HepG2 (cell line): ENCODE results near the gene SMIM29. TPM values are rescaled to one million over a fixed set of nuclear protein-coding genes. Genes with fewer than 3 reads are reported as not detected.
A peak's percentile ranks its signal among the peaks of the same experiment; 100 is the strongest.

Source experiments
- ATAC-seq: fragments of 200-7000 bp; cut with Tn5 transposase; 3 replicates; pipeline ENCODE4 v1.9.1; 2020; ENCODE audit warnings: mild to moderate bottlenecking, moderate library complexity
- BruUV-seq: library from RNA; stranded (reverse); fragments of 400-500 nt; replicated peaks from 2 replicates; lab custom pipeline; 2021; lab: Mats Ljungman, UMichigan
- CTCF ChIA-PET: fragments of 300-600 bp; formaldehyde crosslinking; extraction: SDS; loops from one replicate; lab custom pipeline; 2021; ENCODE audit warnings: low total read pairs, inconsistent platforms, low intra/inter-chr PET ratio; lab: Yijun Ruan, JAX
- POLR2A ChIA-PET: fragments of 350-600 bp; sonication (Branson Sonifier 250); formaldehyde crosslinking; loops from one replicate; lab custom pipeline; 2020; ENCODE audit warnings: antibody characterized with exemption, inconsistent platforms; lab: Yijun Ruan, JAX
- DNase-seq: peaks from one replicate; pipeline ENCODE4 v3.0.0-alpha.2; 2015; ENCODE audit warnings: low spot score
- FAIRE-seq: peaks from 3 replicates; lab custom pipeline; 2011; peaks lifted over from hg19 to GRCh38; lab: Jason Lieb, UNC
- H2AFZ ChIP-seq: one replicate; pipeline ENCODE4 v1.6.1; 2011; ENCODE audit warnings: low read length, inconsistent platforms
- H3K27ac ChIP-seq: fragments of 300-600 bp; 3 replicates; pipeline ENCODE4 v1.8.0; 2011; ENCODE audit warnings: mixed run types, mild to moderate bottlenecking, mixed read lengths, low read length, inconsistent platforms; ENCODE audit not compliant: insufficient read depth; ENCODE audit errors: extremely low read length
- H3K27me3 ChIP-seq, 2 experiments: fragments of 200-600 bp in 1 of 2; 2 replicates in 1 of 2; 3 replicates in 1 of 2; pipeline versions ENCODE4 v1.6.0 to v1.8.0; 2011; ENCODE audit warnings: low read length in 2 of 2, mild to moderate bottlenecking in 2 of 2, moderate library complexity in 2 of 2, inconsistent platforms in 1 of 2; ENCODE audit not compliant: insufficient read depth in 2 of 2, control insufficient read depth in 1 of 2
- H3K36me3 ChIP-seq, 2 experiments: fragments of 200-600 bp in 1 of 2; replicated peaks in 1 of 2; 2 replicates in 1 of 2; 3 replicates in 1 of 2; pipeline versions ENCODE4 v1.5.1 to v1.8.0; 2011; ENCODE audit warnings: low read length in 2 of 2, inconsistent platforms in 1 of 2; ENCODE audit not compliant: insufficient read depth in 2 of 2, control insufficient read depth in 1 of 2
- H3K4me1 ChIP-seq: 2 replicates; pipeline ENCODE4 v1.5.1; 2012; ENCODE audit warnings: low read length, inconsistent platforms; ENCODE audit not compliant: insufficient read depth
- H3K4me2 ChIP-seq: 2 replicates; pipeline ENCODE4 v1.6.0; 2011; ENCODE audit warnings: low read depth, low read length, inconsistent platforms
- H3K4me3 ChIP-seq, 3 experiments: fragments of 200-600 bp in 1 of 3; sonication (generic), shearing (Covaris generic) in 1 of 3; replicated peaks in 1 of 3; 2 replicates each; pipeline ENCODE4 v1.5.1; 2011 to 2016; ENCODE audit warnings: low read length in 3 of 3, inconsistent platforms in 2 of 3, low read depth in 2 of 3, mild to moderate bottlenecking in 2 of 3, control low read depth in 1 of 3, mixed read lengths in 1 of 3; ENCODE audit not compliant: insufficient read depth in 1 of 3
- H3K79me2 ChIP-seq: one replicate; pipeline ENCODE4 v1.6.1; 2011; ENCODE audit warnings: low read length, inconsistent platforms; ENCODE audit not compliant: insufficient read depth
- H3K9ac ChIP-seq: 2 replicates; pipeline ENCODE4 v1.6.0; 2011; ENCODE audit warnings: mild to moderate bottlenecking, low read depth, low read length, inconsistent platforms; ENCODE audit not compliant: insufficient read depth
- H3K9me3 ChIP-seq: 2 replicates; pipeline ENCODE4 v1.5.1; 2012; ENCODE audit warnings: mild to moderate bottlenecking, low read length
- H4K20me1 ChIP-seq: 2 replicates; pipeline ENCODE4 v1.6.0; 2011; ENCODE audit warnings: inconsistent platforms, mild to moderate bottlenecking, low read length, moderate library complexity; ENCODE audit not compliant: insufficient read depth
- BCL6 ChIP-seq: IDR thresholded peaks from 2 replicates; pipeline ENCODE4 v1.6.1; 2016; ENCODE audit warnings: missing genetic modification reagents, missing compliant biosample characterization
- CTCF ChIP-seq: sonication (generic); formaldehyde crosslinking; IDR thresholded peaks from 2 replicates; pipeline ENCODE4 v1.5.0; 2020; ENCODE audit warnings: mild to moderate bottlenecking, missing genetic modification reagents, moderate library complexity
- GABPA ChIP-seq, 2 experiments: IDR thresholded peaks; 2 replicates each; pipeline ENCODE4 v1.6.1; 2011 to 2016; ENCODE audit warnings: low read depth in 2 of 2, low read length in 1 of 2, missing biosample characterization in 1 of 2, missing genetic modification characterization in 1 of 2
- HIVEP1 ChIP-seq: sonication (generic); formaldehyde crosslinking; IDR thresholded peaks from 2 replicates; pipeline ENCODE4 v1.4.0; 2020; ENCODE audit warnings: mild to moderate bottlenecking, missing genetic modification reagents
- HNRNPK ChIP-seq: fragments of 200-400 bp; formaldehyde crosslinking; IDR thresholded peaks from 2 replicates; pipeline ENCODE4 v1.6.1; 2018; ENCODE audit warnings: low read length, low read depth, moderate library complexity, mild to moderate bottlenecking; ENCODE audit not compliant: poor library complexity, severe bottlenecking
- PCBP2 ChIP-seq: fragments of 200-400 bp; formaldehyde crosslinking; optimal IDR thresholded peaks from 2 replicates; pipeline ENCODE3; 2018; ENCODE audit warnings: low read length, low read depth; ENCODE audit not compliant: poor library complexity, severe bottlenecking
- RARA ChIP-seq: IDR thresholded peaks from 2 replicates; pipeline ENCODE4 v1.6.1; 2016; ENCODE audit warnings: missing genetic modification reagents, missing compliant biosample characterization
- TFDP1 ChIP-seq: IDR thresholded peaks from 2 replicates; pipeline ENCODE4 v1.6.1; 2016; ENCODE audit warnings: missing compliant biosample characterization, missing genetic modification reagents, borderline replicate concordance
- ZBTB7B ChIP-seq: sonication (generic); formaldehyde crosslinking; IDR thresholded peaks from 2 replicates; pipeline ENCODE4 v1.4.0; 2020; ENCODE audit warnings: missing genetic modification reagents
- ZNF281 ChIP-seq: sonication (generic); formaldehyde crosslinking; IDR thresholded peaks from 2 replicates; pipeline ENCODE4 v1.4.0; 2020; ENCODE audit warnings: missing genetic modification reagents, borderline replicate concordance
- ZNF430 ChIP-seq: sonication (generic); formaldehyde crosslinking; IDR thresholded peaks from 2 replicates; pipeline ENCODE4 v1.9.0; 2021; ENCODE audit warnings: mild to moderate bottlenecking, missing genetic modification reagents
- ZNF546 ChIP-seq: sonication (generic); formaldehyde crosslinking; conservative IDR thresholded peaks from 2 replicates; pipeline ENCODE4 v1.8.1; 2023; ENCODE audit warnings: mild to moderate bottlenecking, missing genetic modification reagents
- ZNF75D ChIP-seq: sonication (generic); formaldehyde crosslinking; IDR thresholded peaks from 2 replicates; pipeline ENCODE4 v1.8.1; 2023; ENCODE audit warnings: missing genetic modification reagents, mild to moderate bottlenecking, borderline replicate concordance
- WGBS: methylation state at CpG from one replicate; pipeline ENCODE4 v1.1.6; 2017; ENCODE audit warnings: low lambda C conversion rate; 5-methylcytosine and 5-hydroxymethylcytosine counted together
- in situ Hi-C: cut with HindIII; loops from 2 replicates; pipeline ENCODE4 v1.10.0; 2017; ENCODE audit warnings: low pct_unique_long_range_greater_than_20kb; ENCODE audit not compliant: extremely low pct_ligation_motif_present
- intact Hi-C: fragments of 100-400 bp; cut with micrococcal nuclease; formaldehyde crosslinking; loops from one replicate; pipeline ENCODE4 v1.10.0; 2022; ENCODE audit not compliant: unreplicated experiment
- polyA plus RNA-seq, 8 experiments: library from polyadenylated mRNA; depleted of rRNA in 3 of 8; stranded (reverse) in 7 of 8; unstranded in 1 of 8; fragments of >200 nt; fragmentation: Illumina TruSeq in 4 of 8; extraction: Trizol in 4 of 8; gene quantifications; 2 replicates each; pipeline versions ENCODE4 v1.2.1 to v1.2.3, GENCODE V29; 2011 to 2016; ENCODE audit warnings: low read depth in 4 of 8, missing spikeins in 1 of 8, mixed read lengths in 1 of 8; ENCODE audit not compliant: insufficient read depth in 1 of 8
- total RNA-seq, 5 experiments: library from RNA; depleted of rRNA; stranded (reverse); fragments of >200 nt; fragmentation: Illumina TruSeq; extraction: Trizol; gene quantifications; 2 replicates each; pipeline ENCODE4 v1.2.3, GENCODE V29; 2016; ENCODE audit warnings: low read depth in 1 of 5

The SMIM29 gene
- total and polyA plus RNA-seq, 2 of the 13 experiments (the other 11 are each of a cell fraction or from before 2014, with no cell fraction given) = 8.8 to 15.3 TPM

GRCh38 chr6:34226731-34227586 is 21.8 kb downstream of the SMIM29 start:
- FAIRE-seq = no peak
- H3K27me3 ChIP-seq = peaks cover 3 to 37% of the 10 kb centered on the region in 2 experiments; a peak in 3 of 5 replicates
- peaks cover 48% of the 10 kb centered on the region for H3K4me1 ChIP-seq
- ChIA-PET CTCF (no interaction called here), POLR2A (interaction anchor here (0.9 to 2.0 kb wide), 2 partner anchors 10 to 164 kb away, joined by 3 to 9 read pairs; partner anchors contain the start of gene HMGA1)
- in situ Hi-C loops (loop anchor here (25.0 kb wide), 1 partner anchor 385 kb away; no protein-coding TSS in a partner anchor), intact Hi-C loops (no loop called here)
- peak overlapping the region; percentile 65 for H3K4me2 ChIP-seq
- no peak overlapping the region for H3K27ac ChIP-seq
- no peaks in the 10 kb centered on the region for H3K79me2 ChIP-seq
- BruUV-seq = no TSS peak
- H3K9me3 ChIP-seq = no peaks in the 10 kb centered on the region
- H2AFZ ChIP-seq = no peak overlapping the region
- DNase-seq = peak; percentile 51
- 40% methylated on average over 15 of the region's 15 CpGs for WGBS
- ATAC-seq = peak; percentile 66
- H3K36me3 ChIP-seq = no peaks in the 10 kb centered on the region
- H3K4me3 ChIP-seq = peak overlapping the region in 1 of 3 experiments; percentile 38; a peak in 1 of 6 replicates
- 0 out of 2 replicates have a peak, but pooled peaks have one; percentile 39 for TF ChIP-seq TFDP1 (CRISPR knock-in tag)
- TF ChIP-seq ZNF281 (CRISPR knock-in tag) = peak; percentile 53; the same call in 1 of the 2 replicates
- TF ChIP-seq HIVEP1 = 0 out of 2 replicates have a peak, but pooled peaks have one; percentile 35
- peak; percentile 20; the same call in 1 of the 2 replicates for TF ChIP-seq CTCF
- TF ChIP-seq RARA (CRISPR knock-in tag) = no peak
- TF ChIP-seq BCL6 (CRISPR knock-in tag) = peak; percentile 76
- no peak for TF ChIP-seq GABPA (IDR thresholded peaks at IDR 0.05; ENCODE audit: low read depth, low read length)
- no peak for TF ChIP-seq GABPA (CRISPR knock-in tag; IDR thresholded peaks at IDR 0.05; ENCODE audit: low read depth)
- TF ChIP-seq HNRNPK = peak; percentile 38
- TF ChIP-seq ZNF75D (CRISPR knock-in tag) = no peak
- peak; percentile 43; the same call in 1 of the 2 replicates for TF ChIP-seq ZNF430 (CRISPR knock-in tag)
- TF ChIP-seq ZBTB7B (CRISPR knock-in tag) = 0 out of 2 replicates have a peak, but pooled peaks have one; percentile 42
- peak; percentile 31 for TF ChIP-seq PCBP2
- TF ChIP-seq ZNF546 (CRISPR knock-in tag) = 0 out of 2 replicates have a peak, but pooled peaks have one; percentile 35
- no peaks in the 10 kb centered on the region for H4K20me1 ChIP-seq
- no peak overlapping the region for H3K9ac ChIP-seq
